NCI-H526 (cell line): ENCODE results near the gene MAN2A1.
A peak's percentile ranks its signal among the peaks of the same experiment; 100 is the strongest.

Experiments used
- DNase-seq, 2 experiments: peaks; one replicate each; lab custom pipeline; 2025; lab: John Stamatoyannopoulos, UW

MAN2A1 gene

DNA sequence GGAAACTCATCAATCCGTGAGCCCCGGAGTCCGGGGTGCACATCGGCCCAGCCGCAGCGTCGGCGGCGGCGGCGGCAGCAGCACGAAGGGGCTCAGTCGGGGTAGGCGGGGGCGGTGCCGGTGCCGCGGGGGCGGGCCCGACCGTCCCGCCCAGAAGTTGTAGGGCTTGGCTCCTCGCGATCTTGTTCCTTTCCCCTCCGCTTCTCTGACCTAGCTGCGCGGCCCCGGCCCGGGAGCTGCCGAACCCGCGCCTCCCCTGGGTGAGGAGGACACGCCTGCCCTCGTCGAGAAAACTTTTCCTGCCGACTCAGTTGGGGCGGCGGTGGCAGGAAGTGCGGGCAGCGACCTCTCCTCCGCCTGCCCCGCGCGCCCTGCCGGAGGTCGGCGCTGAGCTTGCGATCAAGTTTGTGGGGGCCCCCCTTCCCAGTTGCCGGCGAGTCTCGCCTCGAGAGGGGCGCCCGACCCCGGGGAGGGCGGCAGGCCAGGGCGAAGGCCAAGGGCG, at the start of gene MAN2A1:
TSS of gene MAN2A1 (plus strand) at position 188 of the 502 bp plus-strand sequence. CDS start 491 bp downstream, outside the sequence.
- peak; percentile 7 to 52 for DNase-seq

DNA sequence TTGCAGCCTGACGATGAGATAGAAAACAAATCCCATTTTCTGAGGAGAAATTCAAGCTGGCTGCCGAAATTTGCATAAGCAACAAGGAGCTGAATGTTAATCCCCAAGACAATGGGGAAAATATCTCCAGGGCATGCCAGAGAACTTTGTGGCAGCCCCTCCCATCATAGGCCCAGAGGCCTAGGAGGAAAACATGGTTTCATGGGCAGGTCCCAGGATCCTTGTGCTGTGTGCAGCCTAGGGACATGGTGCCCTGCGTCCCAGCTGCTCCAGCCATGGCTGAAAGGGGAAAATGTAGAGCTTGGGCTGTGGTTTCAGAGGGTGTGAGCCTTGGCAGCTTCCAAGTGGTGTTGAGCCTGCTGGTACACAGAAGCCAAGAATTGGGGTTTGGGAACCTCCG, 48.8 kb upstream of the MAN2A1 start:
- no peak for DNase-seq

DNA sequence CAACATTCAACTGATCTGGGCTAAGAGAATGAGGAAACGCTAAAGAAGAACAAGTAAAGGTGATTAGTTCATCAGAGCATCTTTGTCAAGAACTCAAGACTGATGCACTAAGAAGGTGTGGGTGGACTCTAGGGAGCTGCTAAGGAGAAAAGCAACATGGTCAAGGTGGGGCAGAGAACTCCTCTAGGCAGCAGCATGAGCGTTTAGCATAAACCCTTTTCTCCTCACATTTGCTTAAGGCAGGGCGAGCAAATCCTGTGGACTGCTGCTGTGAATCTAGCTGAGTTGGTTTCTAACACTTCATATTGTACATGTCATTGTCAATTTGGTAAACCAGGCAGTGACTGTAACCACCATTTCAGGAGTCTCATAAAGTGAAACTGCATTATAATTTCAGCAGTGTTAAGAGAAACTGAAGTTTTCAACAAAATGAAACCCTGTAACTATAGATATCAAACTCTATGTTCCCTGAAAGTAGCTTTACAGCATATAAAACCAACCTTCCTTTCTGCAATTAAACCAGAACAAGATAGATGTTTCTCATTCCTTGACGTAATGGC, 45.9 kb upstream of the MAN2A1 start:
- DNase-seq = no peak

DNA sequence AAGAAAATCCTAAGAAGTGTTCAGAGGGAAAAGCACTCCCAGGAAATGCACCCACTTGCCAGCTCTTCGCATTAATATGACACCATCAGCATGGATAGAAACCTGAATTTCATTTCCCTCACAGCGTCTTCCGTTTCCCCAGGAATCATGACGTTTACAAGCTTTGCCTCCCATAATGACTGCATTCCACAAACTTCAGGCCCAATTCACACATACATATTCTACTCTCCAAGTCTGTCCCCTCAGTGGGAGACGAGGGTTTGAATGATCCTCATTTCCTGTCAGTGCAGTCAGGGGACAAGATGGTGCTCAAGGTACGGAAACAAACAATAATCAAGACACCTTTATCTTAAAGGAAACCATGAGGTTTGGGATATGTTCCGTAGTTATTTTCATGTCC, 44.9 kb upstream of the MAN2A1 start:
- no peak for DNase-seq

DNA sequence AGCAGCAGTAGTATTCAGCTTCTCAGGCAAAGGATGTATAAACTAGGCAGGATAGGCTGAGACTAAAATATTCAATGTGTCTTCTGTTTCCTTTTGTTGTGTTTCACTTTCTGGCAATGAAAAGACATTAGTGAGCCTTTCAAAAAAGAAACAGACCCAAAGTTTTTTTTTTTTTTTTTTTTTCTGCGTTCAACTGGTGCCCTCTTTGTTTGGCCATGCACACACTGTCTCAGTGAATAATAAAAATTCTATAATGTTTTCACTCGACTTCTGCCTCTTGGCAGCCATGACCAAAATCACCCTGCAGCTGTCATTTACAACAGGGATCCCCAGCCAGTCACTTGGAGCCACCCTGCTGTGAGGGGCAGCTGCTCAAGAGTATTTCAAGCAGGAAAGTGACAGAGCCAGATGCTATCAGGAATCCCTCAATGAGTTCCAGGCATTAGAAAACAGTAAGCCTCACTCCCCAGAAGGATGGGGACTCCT, 44.0 kb upstream of the MAN2A1 start:
- DNase-seq = no peak

DNA sequence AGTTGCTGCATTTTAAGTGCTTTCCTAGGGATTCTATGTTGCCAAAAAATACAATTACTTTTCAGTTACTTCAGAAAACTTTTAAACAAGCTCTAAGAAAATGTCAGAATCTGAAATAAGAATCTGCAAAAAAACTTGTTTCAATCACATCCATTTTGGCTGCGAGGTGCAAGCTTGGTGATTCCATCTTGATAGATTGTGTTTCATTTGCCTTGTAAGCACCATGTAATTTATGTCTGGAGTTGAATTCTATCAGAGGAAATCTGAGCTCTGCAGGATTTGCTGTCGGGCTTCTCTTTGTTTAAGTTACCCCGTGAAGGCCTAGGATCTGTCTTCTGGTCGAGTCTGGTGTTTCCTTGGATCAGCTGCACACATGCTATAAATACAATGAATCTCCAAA, 40.4 kb upstream of the MAN2A1 start:
- no peak for DNase-seq

DNA sequence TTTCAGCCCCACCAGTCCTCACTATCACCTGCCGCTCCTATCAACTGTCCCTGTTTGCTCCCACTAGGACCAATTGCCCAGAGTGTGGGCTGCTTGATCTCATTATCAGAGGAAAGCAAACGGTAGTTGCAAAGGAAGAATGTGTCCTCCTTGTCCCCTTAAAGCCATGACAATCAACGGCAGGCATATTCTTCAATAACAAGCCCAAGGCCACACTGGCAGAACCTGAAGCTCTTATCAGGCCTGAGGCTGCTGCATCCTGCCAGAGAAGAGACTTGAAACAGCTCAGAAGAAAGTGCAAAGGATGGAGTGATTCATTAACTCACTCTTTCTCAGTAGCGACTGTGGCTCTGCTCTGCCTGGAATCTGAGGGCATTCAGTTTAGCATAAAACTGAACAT, 39.2 kb upstream of the MAN2A1 start:
- no peak for DNase-seq

DNA sequence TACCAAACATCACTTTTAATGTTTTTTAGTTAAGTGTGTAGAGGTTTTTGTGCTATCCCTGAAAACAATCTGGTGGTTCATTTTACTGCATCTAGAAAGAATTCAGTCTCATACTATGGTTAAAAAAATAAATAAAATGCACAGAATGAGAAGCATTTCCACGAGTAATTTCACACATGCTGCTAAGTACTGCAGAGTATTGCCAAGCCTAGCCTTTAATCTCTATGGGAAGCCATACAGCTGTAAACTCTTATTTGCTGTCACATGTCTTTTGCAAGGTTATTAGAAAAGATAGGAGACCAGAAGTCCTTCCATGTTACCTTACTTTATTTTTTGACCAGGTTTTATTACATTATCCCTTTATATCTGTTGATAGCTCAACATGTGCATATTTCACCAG, 37.6 kb upstream of the MAN2A1 start:
- no peak for DNase-seq

DNA sequence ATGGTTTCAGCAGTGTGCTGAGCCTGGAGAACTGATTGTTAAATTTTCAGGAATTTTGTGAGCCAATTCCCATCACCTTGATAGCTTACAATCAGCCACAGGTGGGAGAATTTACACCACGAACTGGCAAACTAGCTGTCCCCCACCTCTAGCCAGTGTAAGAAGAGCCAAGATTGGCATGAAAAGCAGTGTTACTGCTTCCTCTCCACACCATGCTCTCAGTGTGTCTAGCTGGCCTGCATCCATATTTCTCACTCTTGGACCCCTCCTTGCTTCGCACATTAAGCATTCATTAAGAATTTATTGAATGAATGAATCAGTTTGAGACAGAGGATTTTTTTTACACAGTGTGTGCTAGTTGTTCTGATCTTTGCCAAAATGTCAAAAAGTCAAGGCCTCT, 36.7 kb upstream of the MAN2A1 start:
- no peak for DNase-seq

DNA sequence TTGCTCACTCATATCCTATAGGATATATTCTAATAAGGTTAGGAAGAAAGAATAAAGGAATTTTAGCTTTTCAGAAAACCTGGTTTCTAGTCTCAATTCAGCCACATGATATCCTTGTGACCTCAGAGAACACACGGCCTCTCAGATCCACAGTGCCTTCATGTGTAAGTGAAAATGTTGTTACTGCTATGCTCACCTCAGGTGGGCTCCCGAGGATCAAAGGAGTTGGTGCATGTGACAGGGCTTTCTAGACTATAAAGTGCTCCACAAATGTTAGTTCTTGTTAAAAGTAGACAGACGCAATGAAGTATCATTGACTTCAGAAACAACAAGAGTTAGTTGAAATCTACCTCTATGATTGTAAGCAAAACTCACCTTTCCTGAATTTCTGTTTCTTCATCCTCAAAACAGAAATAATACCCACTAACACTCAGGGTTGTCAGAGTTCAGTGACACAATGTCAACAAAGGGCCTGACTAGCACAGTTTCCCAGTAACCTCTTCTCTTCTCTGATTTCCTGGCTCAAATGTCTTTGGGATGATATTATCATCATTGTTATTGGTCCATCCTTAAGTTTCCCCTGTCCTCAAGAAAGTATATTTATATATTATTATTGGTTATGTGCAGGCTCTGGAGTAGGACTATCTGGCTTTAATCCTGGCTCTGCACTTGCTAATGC, 36.0 kb upstream of the MAN2A1 start:
- DNase-seq = no peak

DNA sequence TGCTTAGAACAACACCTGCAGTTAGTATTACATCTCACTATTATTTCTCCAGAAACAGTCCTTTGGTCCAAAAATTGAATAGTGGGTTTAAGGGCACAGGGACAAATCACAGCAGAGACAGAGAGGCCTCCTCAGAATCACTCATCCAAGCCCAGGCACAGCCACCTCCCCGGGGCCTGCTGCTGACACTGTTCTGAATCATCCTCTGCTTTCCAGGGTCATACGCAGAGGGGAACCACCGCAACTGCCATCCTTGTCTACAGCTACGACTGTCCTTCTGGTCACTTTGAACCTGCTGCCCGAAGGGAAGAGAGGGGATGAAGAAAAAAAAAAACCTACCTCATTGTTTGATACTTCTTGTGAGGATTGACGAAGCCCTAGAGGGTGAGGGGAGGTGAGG, 35.3 kb upstream of the MAN2A1 start:
- DNase-seq = no peak

DNA sequence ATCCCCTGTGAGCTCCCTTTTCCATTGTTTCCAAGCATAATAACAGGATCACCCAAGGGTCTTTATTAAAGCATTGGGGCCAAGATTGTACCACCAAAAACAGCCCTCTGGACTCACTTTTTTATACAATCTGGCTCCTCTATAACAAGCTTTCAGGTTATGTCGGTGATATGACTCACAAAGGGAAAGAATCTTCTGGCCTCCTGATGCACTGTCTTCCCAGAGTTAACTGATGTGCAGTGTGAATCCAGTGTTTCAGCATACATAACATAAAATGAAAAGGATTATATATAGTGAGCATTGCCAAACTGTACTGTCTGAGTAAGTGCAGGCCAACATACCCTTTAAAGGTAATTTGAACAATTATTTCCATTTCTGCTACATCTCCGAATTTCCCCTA, 33.9 kb upstream of the MAN2A1 start:
- DNase-seq = no peak

DNA sequence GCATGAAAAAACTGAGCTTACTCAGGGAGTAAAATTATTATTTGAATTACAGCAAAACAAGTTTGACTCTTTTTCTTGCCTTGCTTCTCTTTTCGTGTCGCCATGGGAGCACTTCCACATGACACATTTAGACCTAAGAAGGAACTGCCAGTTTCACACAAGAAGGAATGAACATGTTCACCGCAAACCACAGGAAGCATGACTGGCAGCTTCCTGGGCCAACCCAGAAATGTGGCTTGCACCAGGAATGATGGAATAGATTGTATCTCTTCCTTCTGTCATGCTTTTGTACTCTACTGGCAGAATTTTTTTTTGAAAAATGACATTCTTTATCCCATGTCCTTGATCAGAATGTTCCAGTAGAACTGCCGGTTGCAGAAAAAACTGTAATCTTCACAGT, 32.9 kb upstream of the MAN2A1 start:
- DNase-seq = no peak

DNA sequence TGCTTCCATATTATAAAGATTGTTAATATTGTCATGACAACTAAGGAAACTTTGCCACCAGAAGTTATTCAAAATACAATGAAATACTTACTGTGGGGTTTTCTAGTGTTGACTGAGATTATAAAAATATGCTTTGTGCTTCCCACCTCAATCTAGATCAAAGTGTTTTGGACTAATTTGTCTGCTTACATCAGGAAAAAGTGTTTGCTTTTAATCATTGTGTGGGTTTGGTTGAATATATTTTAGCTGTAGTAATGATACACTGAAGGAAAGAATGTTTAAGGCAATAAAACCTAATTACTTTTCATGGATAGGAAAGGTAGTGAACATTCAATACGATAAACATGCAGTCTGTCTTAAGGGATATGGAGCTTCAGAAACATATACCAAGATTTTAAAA, 29.8 kb upstream of the MAN2A1 start:
- no peak for DNase-seq

DNA sequence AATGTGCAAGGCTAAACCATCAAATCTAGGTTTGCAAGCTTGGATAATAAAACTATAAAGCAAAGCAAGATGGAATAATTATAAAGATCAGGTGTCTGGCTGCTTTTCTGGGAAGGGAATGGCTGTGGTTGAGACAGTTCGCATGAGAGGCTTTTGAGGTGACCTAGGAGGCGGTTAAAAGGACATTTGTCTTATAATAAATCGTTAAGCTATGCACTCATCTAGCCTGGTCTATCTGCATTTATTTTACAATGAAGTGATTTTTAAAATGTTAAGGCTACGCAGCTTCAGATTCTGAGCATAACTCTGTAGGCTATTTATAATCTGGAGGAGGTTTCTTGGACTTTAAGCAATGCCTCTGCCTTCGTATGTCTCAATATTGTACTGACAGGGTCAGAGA, 29.4 kb upstream of the MAN2A1 start:
- DNase-seq = no peak

DNA sequence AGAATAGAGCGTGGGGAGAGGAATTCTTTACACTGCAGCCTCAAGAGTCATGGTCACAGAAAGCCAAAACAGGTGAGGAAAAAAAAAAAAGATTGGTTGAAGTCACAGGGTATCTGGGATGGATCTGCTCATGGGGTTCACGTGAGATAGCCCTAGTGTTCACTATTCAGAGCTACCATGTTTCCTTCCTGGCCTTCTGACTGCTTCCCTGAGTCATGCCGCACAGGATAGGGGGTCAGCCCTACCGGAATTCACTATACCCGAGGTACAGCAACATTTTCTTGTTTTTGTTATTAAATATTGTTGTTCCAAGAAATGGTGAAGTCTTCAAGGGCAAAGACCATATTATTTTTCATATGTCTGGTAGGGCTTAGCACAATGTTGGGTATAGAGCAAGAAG, 21.5 kb upstream of the MAN2A1 start:
- DNase-seq = no peak

DNA sequence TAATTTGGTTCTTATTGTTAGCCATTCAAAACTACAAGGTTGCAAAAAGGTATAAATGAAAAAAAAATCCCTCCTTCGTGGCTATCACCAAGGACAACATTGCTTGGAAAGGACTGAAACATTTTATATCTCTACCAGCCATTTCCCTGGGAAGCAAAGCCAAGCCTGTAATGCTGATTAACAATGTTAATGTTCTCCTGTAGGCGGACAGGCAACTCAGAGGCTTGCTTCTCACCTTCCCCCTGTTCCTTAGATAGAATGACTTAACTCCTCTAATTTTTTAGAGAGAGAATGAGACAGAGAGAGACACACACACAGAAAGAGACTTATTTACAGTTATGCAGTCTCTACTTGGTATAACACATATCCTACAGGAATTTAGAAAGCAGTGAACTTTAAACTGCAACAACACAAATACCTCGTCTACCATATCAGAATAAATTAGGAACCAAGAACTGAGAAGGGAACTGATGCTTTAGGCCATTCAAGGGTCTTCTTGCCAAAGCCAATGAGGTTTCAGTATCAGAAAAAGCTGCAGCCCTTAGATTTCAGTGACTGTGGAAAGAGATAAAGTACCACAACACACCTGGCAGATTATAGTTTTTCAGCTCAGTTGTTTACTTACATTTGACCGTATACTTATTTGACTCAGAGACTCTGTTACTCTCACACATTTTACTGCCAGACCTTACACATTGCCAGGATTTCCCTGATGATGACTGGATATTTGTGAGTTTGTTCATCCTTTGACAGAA, 20.9 kb upstream of the MAN2A1 start:
- DNase-seq = no peak

DNA sequence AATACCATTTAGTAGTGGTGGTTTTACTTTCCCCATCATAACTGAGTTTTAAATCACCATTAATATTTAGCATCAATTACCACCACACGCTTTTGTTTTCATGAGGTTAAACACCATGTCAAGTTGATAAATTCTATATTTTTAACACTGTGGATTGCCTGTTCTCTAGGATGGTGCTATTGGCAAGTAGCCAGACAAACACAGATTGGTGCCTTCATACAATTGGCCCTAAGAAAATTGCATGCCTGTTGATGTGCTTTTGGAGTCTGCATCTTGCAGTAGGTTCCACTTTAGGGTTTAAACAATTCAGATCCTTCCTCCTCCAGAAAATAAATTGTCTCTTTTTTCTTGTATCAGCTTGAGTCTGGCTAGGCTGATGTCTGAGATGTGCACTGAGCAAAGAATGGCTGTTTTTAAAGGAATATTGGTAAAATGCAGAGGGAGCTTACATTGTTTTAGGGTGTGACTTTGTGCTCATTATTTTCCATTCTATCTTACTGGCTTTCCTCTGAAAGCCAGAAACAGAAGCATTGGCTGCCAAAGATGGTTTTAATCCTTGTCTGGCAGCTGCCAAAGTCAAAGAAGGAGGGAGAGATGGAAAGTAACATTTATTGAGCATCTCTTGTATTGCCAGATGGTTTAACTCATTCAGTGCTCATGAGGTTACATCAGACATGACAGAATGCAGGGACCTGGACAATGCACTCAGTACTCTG, 19.6 kb upstream of the MAN2A1 start:
- DNase-seq = no peak

DNA sequence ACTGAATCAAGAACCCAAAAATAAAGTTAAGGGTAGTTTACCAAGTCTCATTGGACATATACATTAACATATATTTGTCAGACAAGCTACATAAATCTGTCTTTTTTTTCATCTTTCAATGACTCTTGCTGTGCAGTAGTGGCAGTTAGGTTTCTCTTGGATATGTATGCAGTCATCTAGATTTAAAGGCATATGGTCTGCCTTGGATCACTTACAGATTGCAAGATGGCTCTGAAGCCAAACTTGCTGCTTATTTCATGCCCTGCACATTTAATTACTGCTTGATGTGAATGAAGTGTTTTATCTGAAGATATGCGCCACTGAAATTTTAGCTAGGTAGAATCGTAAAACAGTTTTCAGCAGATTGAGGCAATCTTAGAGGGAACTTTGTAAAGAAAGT, 18.6 kb upstream of the MAN2A1 start:
- no peak for DNase-seq

DNA sequence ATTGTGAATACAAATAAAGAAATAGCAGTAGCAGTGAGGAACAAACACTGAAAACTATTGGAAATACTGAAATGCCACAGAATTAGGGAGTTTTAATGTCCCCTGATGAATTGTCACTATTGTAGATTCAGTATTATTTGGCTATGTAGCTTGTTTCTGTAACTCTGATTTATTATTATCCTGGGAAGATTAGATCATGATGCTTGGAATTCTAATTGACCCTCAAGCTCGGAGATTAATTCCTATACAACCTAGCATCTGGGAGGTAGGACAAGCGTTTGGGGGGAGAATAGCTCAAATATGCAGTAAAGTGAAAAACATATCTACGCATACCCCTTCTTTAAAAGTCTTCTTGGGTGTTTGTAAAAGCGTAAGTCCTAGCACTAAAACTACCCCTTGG, 15.1 kb upstream of the MAN2A1 start:
- no peak for DNase-seq

DNA sequence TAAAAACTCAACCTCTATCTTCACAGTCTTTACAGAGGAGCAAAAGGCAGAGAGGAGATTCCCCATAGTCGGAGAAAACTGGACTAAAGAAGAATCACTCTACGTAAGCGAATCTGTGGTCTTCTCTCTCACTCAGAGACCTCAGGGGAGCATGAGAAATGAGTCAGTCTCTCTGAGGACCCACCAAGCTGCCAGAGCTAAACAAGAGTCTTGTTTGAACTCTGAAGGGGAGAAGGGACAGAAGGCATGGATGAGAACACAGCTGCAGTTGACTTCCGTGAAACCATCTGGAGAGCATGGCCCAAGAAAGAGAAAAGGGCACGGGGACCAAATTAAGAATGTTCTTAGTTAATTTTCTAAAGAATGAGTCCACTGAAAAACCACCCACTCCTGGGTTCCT, 12.8 kb upstream of the MAN2A1 start:
- no peak for DNase-seq

DNA sequence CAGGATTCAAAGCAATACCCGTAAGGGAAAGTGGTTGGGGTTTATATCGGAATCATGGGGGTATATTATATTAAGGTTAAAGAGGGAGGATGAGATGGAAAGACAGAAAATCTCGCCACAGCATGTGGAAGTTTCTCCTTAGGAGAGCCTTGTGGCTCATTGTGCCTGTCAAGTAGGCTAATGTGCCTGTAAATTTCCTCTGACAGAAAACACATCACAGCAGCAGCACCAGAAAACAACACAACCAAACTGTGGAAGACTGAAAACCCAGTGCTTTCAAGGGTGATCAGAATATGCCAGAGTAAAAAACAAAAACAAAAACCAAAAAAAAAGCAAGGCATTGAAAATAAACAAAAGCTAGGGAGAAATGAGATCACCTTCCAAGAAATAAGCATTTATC, 11.3 kb upstream of the MAN2A1 start:
- DNase-seq = no peak

DNA sequence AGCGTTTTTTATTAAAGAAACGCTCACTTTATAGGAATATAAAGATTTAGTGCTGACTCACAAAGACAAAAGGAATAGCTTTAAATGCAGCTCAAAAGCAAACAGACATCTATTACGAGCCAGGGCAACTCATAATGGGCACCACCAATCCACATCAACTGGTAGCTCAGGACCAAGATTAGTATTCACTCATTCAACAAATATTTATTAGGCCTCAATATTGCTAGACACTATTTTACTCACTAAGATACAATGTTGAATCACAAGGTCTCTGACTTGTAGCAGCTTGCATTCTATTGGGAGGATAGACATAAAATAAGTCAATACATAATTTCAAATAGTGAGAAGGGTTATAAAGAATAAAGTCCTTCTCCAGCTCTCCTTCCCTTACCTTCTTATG, 8.0 kb upstream of the MAN2A1 start:
- DNase-seq = no peak
